HCEC 1CT (cell line): ENCODE measurements around the gene PDGFC.

Experiments
- DNase-seq: peaks from one replicate; pipeline ENCODE4 v3.0.0-alpha.2; 2017

Gene PDGFC

GRCh38 chr4:156732634-156733033 is 239.0 kb downstream of the PDGFC start:
- DNase-seq: peak; percentile 17

DNA sequence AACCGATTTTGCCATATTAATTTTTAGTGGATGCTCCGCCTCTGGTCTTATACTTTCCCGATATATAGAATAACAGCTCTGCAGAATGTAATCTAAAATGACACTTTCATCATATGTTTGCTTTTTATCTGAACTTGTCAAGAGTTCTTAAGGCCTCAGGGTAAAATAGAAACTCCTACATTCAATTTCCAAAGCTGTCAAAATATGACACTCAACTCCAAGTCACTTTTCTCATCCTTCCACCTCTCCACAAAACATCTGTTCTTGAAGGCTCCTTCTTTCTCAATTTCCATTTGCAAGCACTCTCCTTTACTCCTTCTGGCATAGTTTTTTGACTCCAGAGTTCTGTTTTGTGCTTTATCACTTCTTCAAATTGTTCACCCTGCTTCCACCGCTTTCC is 242.2 kb downstream of the PDGFC start:
- DNase-seq: no peak

DNA sequence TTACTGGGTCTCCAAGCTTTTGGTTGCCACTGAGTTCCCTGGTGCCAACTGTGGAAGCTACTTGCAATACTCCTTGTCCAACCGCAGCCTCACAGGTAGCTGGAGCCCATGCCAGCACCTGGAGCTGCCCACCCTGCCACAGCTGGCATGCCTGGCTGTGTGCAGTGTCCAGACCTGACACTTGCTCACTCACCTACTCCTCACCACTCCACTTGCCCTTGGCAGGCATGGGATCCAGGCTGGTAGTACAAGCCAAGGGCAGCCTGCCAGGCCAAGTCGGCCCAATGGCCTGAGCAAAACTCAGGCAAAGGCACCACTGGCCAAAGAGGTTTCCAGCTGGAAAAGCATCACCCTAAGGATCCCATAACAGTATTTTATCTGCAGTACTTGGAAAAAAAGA is 246.3 kb downstream of the PDGFC start:
- DNase-seq: no peak

- DNase-seq: no peak
These were observed 247.5 kb downstream of the PDGFC start for GRCh38 chr4:156723951-156724668.

- no peak for DNase-seq
These were observed 253.4 kb downstream of the PDGFC start for GRCh38 chr4:156718226-156718625.

DNA sequence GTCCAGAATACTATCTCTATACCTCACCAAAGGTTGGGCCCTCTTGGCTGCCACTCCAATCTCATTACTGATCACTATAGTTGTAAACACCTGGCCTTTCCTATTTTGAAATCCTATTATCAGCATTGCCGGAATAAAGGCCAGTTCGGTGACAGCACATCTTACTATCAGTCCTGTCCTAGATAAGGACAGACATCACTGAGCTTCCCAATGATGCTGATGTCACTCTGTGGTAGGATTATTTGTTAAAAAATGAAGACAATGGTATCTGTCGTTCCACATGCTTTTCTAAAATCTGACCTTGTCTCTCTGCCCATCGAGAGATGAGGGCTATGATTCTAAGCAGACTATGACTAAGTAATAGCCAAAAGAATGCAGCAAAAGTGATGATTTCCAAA is 260.4 kb downstream of the PDGFC start:
- DNase-seq: no peak
